HG03159 (cell line): Measurements from ENCODE around the gene UGT1A10.
A peak's percentile ranks its signal among the peaks of the same experiment; 100 is the strongest.

ENCODE experiments used
- ATAC-seq: cut with Tn5 transposase; IDR thresholded peaks from one replicate; pipeline ENCODE4 v1.9.1; 2021; ENCODE audit warnings: mild to moderate bottlenecking, moderate library complexity; ENCODE audit not compliant: unreplicated experiment

Gene UGT1A10

GRCh38 chr2:233801357-233802131 lies 165.3 kb downstream of the UGT1A10 start:
- peak; percentile 50 for ATAC-seq

- ATAC-seq = no peak
These were observed 166.0 kb downstream of the UGT1A10 start for GRCh38 chr2:233802132-233802815.

- no peak for ATAC-seq
These were observed 167.2 kb downstream of the UGT1A10 start for GRCh38 chr2:233803292-233803911.

- no peak for ATAC-seq
These were observed 167.7 kb downstream of the UGT1A10 start for GRCh38 chr2:233803994-233804393.

GRCh38 chr2:233807215-233807865 lies 171.1 kb downstream of the UGT1A10 start:
- no peak for ATAC-seq

GRCh38 chr2:233807966-233808935 lies 172.0 kb downstream of the UGT1A10 start:
- ATAC-seq = no peak

GRCh38 chr2:233810385-233810784 lies 174.1 kb downstream of the UGT1A10 start:
- ATAC-seq = no peak

GRCh38 chr2:233811087-233811486 lies 174.8 kb downstream of the UGT1A10 start:
- no peak for ATAC-seq

- no peak for ATAC-seq
These were observed 175.5 kb downstream of the UGT1A10 start for GRCh38 chr2:233811732-233812131.

GRCh38 chr2:233813236-233814055 lies 177.2 kb downstream of the UGT1A10 start:
- no peak for ATAC-seq

GRCh38 chr2:233814056-233814835 lies 178.0 kb downstream of the UGT1A10 start:
- no peak for ATAC-seq

- ATAC-seq = no peak
These were observed 179.6 kb downstream of the UGT1A10 start for GRCh38 chr2:233815861-233816260.

- ATAC-seq = no peak
These were observed 180.1 kb downstream of the UGT1A10 start for GRCh38 chr2:233816334-233816733.

GRCh38 chr2:233816771-233817170 lies 180.5 kb downstream of the UGT1A10 start:
- no peak for ATAC-seq

GRCh38 chr2:233817361-233817911 lies 181.2 kb downstream of the UGT1A10 start:
- no peak for ATAC-seq

GRCh38 chr2:233817995-233818638 lies 181.9 kb downstream of the UGT1A10 start:
- ATAC-seq = no peak

GRCh38 chr2:233818639-233819621 lies 182.7 kb downstream of the UGT1A10 start:
- ATAC-seq = no peak
